HEK293 (cell line): ENCODE measurements around the gene RAB11FIP3.
"Not testable (repeated sequence)": the region's sequence is repeated elsewhere in the genome, so short reads cannot be mapped to it uniquely, and the experiment has no call there.

ENCODE experiments used
- CTCF ChIA-PET: fragments of 350-600 bp; formaldehyde crosslinking; extraction: SDS; loops from one replicate; lab custom pipeline; 2021; ENCODE audit warnings: antibody characterized with exemption; lab: Yijun Ruan, JAX
- POLR2A ChIA-PET: fragments of 300-600 bp; formaldehyde crosslinking; extraction: SDS; loops from one replicate; lab custom pipeline; 2020; ENCODE audit warnings: antibody characterized with exemption, inconsistent platforms; lab: Yijun Ruan, JAX
- H3K27ac ChIP-seq: fragments of 200-500 bp; sonication (Bioruptor generic); 2 replicates; pipeline ENCODE4 v1.5.1; 2014; ENCODE audit warnings: low read depth, low read length, control low read depth, inconsistent platforms; ENCODE audit errors: extremely low read depth
- H3K36me3 ChIP-seq, 2 experiments: fragments of 200-500 bp in 1 of 2; sonication (Bioruptor generic) in 1 of 2; 1 replicate in 1 of 2; 2 replicates in 1 of 2; pipeline ENCODE4 v1.5.1; 2014 to 2017; ENCODE audit warnings: inconsistent platforms in 2 of 2, low read length in 2 of 2; ENCODE audit not compliant: control insufficient read depth in 2 of 2, insufficient read depth in 1 of 2
- H3K4me1 ChIP-seq: fragments of 200-500 bp; sonication (Bioruptor generic); 2 replicates; pipeline ENCODE4 v1.5.1; 2014; ENCODE audit warnings: mild to moderate bottlenecking, low read length, inconsistent platforms; ENCODE audit not compliant: control insufficient read depth, insufficient read depth
- H3K4me3 ChIP-seq: 2 replicates; pipeline ENCODE4 v1.5.1; 2011; ENCODE audit warnings: low read depth, mild to moderate bottlenecking, control low read depth, low read length, moderate library complexity
- H3K9me3 ChIP-seq: fragments of 200-500 bp; sonication (Bioruptor generic); 2 replicates; pipeline ENCODE4 v1.5.1; 2014; ENCODE audit warnings: low read depth, low read length, inconsistent platforms; ENCODE audit not compliant: control insufficient read depth, insufficient read depth
- EGR2 ChIP-seq: fragments of 450-650 bp; formaldehyde crosslinking; IDR thresholded peaks from 2 replicates; pipeline ENCODE4 v1.5.1; 2016; ENCODE audit warnings: low read depth, missing biosample characterization, missing genetic modification characterization
- GLI2 ChIP-seq: fragments of 450-650 bp; formaldehyde crosslinking; IDR thresholded peaks from 2 replicates; pipeline ENCODE4; 2017; ENCODE audit warnings: missing biosample characterization, missing genetic modification characterization, low read depth, borderline replicate concordance
- OSR2 ChIP-seq: fragments of 450-650 bp; formaldehyde crosslinking; IDR thresholded peaks from 2 replicates; pipeline ENCODE4 v1.5.1; 2016; ENCODE audit warnings: missing biosample characterization, missing genetic modification characterization
- RBAK ChIP-seq: fragments of 450-650 bp; formaldehyde crosslinking; IDR thresholded peaks from 2 replicates; pipeline ENCODE4 v1.5.1; 2016; ENCODE audit warnings: missing biosample characterization, missing genetic modification characterization
- SP3 ChIP-seq: fragments of 450-650 bp; formaldehyde crosslinking; IDR thresholded peaks from 2 replicates; pipeline ENCODE4 v1.5.1; 2016; ENCODE audit warnings: missing biosample characterization, missing genetic modification characterization
- TCF7L2 ChIP-seq: IDR thresholded peaks from 2 replicates; pipeline ENCODE4 v1.6.1; 2011; ENCODE audit warnings: low read depth, mild to moderate bottlenecking, inconsistent platforms, low read length, moderate library complexity, borderline replicate concordance
- ZFP69B ChIP-seq: fragments of 450-650 bp; formaldehyde crosslinking; IDR thresholded peaks from 2 replicates; pipeline ENCODE4 v1.5.1; 2016; ENCODE audit warnings: missing biosample characterization, missing genetic modification characterization
- ZIC2 ChIP-seq: fragments of 450-650 bp; formaldehyde crosslinking; IDR thresholded peaks from 2 replicates; pipeline ENCODE4 v1.5.1; 2016; ENCODE audit warnings: missing biosample characterization, missing genetic modification characterization
- ZNF121 ChIP-seq: fragments of 450-650 bp; formaldehyde crosslinking; IDR thresholded peaks from 2 replicates; pipeline ENCODE4 v1.5.1; 2016; ENCODE audit warnings: missing biosample characterization, missing genetic modification characterization
- ZNF132 ChIP-seq: fragments of 450-650 bp; formaldehyde crosslinking; IDR thresholded peaks from 2 replicates; pipeline ENCODE4 v1.5.1; 2017; ENCODE audit warnings: missing biosample characterization, missing genetic modification characterization, borderline replicate concordance
- ZNF140 ChIP-seq: fragments of 450-650 bp; formaldehyde crosslinking; IDR thresholded peaks from 2 replicates; pipeline ENCODE4 v1.5.1; 2016; ENCODE audit warnings: missing biosample characterization, missing genetic modification characterization
- ZNF202 ChIP-seq: fragments of 450-650 bp; formaldehyde crosslinking; IDR thresholded peaks from 2 replicates; pipeline ENCODE4 v1.5.1; 2016; ENCODE audit warnings: missing biosample characterization, missing genetic modification characterization, borderline replicate concordance
- ZNF302 ChIP-seq: fragments of 450-650 bp; formaldehyde crosslinking; IDR thresholded peaks from 2 replicates; pipeline ENCODE4 v1.5.1; 2016; ENCODE audit warnings: missing biosample characterization, missing genetic modification characterization, low read depth
- ZNF366 ChIP-seq: fragments of 450-650 bp; formaldehyde crosslinking; conservative IDR thresholded peaks from 2 replicates; pipeline ENCODE4 v1.5.1; 2016; ENCODE audit warnings: missing biosample characterization, missing genetic modification characterization
- ZNF394 ChIP-seq: fragments of 450-650 bp; formaldehyde crosslinking; IDR thresholded peaks from 2 replicates; pipeline ENCODE4 v1.5.1; 2016; ENCODE audit warnings: missing biosample characterization, missing genetic modification characterization, mild to moderate bottlenecking, moderate library complexity, borderline replicate concordance
- ZNF404 ChIP-seq: fragments of 450-650 bp; formaldehyde crosslinking; IDR thresholded peaks from 2 replicates; pipeline ENCODE4 v1.5.1; 2017; ENCODE audit warnings: missing biosample characterization, missing genetic modification characterization
- ZNF433 ChIP-seq: fragments of 450-650 bp; formaldehyde crosslinking; IDR thresholded peaks from 2 replicates; pipeline ENCODE4 v1.5.1; 2016; ENCODE audit warnings: missing biosample characterization, missing genetic modification characterization, low read depth
- ZNF560 ChIP-seq: fragments of 450-650 bp; formaldehyde crosslinking; IDR thresholded peaks from 2 replicates; pipeline ENCODE4 v1.5.1; 2017; ENCODE audit warnings: missing biosample characterization, missing genetic modification characterization, borderline replicate concordance
- ZNF629 ChIP-seq: fragments of 450-650 bp; formaldehyde crosslinking; IDR thresholded peaks from 2 replicates; pipeline ENCODE4 v1.5.1; 2017; ENCODE audit warnings: missing biosample characterization, missing genetic modification characterization
- ZNF654 ChIP-seq: fragments of 450-650 bp; formaldehyde crosslinking; IDR thresholded peaks from 2 replicates; pipeline ENCODE4 v1.5.1; 2016; ENCODE audit warnings: low read depth, missing biosample characterization, missing genetic modification characterization
- ZNF664 ChIP-seq: fragments of 450-650 bp; formaldehyde crosslinking; IDR thresholded peaks from 2 replicates; pipeline ENCODE4 v1.5.1; 2016; ENCODE audit warnings: missing biosample characterization, missing genetic modification characterization
- ZXDB ChIP-seq: fragments of 450-650 bp; formaldehyde crosslinking; IDR thresholded peaks from 2 replicates; pipeline ENCODE4 v1.5.1; 2016; ENCODE audit warnings: missing biosample characterization, missing genetic modification characterization
- TF ChIP-seq, protein P1 (sequence below): fragments of 450-650 bp; IDR thresholded peaks from 2 replicates; pipeline ENCODE4 v1.5.1; 2018; ENCODE audit warnings: missing biosample characterization, mild to moderate bottlenecking, missing genetic modification characterization
- TF ChIP-seq, protein P2 (sequence below): fragments of 450-650 bp; formaldehyde crosslinking; IDR thresholded peaks from 2 replicates; pipeline ENCODE4 v1.5.1; 2016; ENCODE audit warnings: missing biosample characterization, missing genetic modification characterization
- TF ChIP-seq, protein P3 (sequence below): fragments of 450-650 bp; formaldehyde crosslinking; conservative IDR thresholded peaks from 2 replicates; pipeline ENCODE4 v1.5.1; 2016; ENCODE audit warnings: low read depth, missing biosample characterization, missing genetic modification characterization

RAB11FIP3 gene

DNA sequence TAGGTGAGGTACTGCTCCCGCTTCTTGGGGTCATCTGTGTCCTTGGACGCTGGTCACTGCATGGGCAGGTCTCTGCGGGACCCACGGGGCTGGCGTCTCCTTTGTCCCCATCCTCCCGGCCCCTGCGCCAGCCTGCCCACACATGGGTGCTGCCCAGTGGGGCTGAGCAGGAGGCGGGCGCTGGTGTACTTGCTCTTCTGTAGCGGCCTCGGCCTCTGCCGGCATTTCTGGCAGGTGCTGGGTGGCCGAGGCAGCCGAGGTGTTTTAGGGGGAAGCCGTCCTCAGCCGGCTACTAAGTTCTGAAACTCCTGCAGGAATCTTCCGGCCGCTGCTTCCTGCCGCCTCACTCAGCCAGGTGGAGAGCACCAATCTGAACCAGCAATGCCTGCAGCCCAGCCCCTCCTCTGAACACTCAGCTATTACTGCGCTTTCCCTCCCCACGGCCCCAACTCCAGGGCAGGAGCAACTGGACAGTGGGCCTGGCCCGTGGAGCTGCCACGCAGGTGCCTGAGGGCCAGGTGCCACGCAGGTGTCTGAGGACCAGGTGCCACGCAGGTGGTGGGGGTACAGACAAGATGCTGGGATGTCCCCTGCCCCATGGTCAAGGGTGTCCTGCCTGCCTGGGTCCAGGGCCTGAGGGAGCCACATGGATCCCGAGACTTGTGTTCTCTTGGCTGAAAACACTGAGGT, 13.7 kb upstream of the RAB11FIP3 start:
- ChIA-PET POLR2A (interaction anchor here (1.0 kb wide), 1 partner anchor 39 kb away, joined by 5 read pairs; no protein-coding TSS in a partner anchor), CTCF (interaction anchor here (0.6 to 1.0 kb wide), 2 partner anchors 20 to 22 kb away, joined by 3 to 6 read pairs; no protein-coding TSS in a partner anchor)
- no peak overlapping the region for H3K4me3 ChIP-seq
- H3K9me3 ChIP-seq, result no peaks in the 10 kb centered on the region
- no peaks in the 10 kb centered on the region for H3K4me1 ChIP-seq
- TF ChIP-seq ZNF132 (tag by site-specific recombination), result no peak
- TF ChIP-seq ZNF121 (tag by site-specific recombination), result no peak
- TF ChIP-seq EGR2 (tag by site-specific recombination), result no peak
- TF ChIP-seq, protein P1, sequence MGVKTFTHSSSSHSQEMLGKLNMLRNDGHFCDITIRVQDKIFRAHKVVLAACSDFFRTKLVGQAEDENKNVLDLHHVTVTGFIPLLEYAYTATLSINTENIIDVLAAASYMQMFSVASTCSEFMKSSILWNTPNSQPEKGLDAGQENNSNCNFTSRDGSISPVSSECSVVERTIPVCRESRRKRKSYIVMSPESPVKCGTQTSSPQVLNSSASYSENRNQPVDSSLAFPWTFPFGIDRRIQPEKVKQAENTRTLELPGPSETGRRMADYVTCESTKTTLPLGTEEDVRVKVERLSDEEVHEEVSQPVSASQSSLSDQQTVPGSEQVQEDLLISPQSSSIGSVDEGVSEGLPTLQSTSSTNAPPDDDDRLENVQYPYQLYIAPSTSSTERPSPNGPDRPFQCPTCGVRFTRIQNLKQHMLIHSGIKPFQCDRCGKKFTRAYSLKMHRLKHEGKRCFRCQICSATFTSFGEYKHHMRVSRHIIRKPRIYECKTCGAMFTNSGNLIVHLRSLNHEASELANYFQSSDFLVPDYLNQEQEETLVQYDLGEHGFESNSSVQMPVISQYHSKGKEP, result no peak
- TF ChIP-seq ZNF366, result no peak
- TF ChIP-seq TCF7L2, result no peak
- no peak for TF ChIP-seq GLI2 (tag by site-specific recombination)
- no peak for TF ChIP-seq OSR2 (tag by site-specific recombination)
- no peak for TF ChIP-seq RBAK (tag by site-specific recombination)
- no peak for TF ChIP-seq ZNF302 (tag by site-specific recombination)
- no peak overlapping the region for H3K27ac ChIP-seq
- H3K36me3 ChIP-seq, result peaks cover 0 to 15% of the 10 kb centered on the region in 2 experiments; a peak in 2 of 3 replicates

DNA sequence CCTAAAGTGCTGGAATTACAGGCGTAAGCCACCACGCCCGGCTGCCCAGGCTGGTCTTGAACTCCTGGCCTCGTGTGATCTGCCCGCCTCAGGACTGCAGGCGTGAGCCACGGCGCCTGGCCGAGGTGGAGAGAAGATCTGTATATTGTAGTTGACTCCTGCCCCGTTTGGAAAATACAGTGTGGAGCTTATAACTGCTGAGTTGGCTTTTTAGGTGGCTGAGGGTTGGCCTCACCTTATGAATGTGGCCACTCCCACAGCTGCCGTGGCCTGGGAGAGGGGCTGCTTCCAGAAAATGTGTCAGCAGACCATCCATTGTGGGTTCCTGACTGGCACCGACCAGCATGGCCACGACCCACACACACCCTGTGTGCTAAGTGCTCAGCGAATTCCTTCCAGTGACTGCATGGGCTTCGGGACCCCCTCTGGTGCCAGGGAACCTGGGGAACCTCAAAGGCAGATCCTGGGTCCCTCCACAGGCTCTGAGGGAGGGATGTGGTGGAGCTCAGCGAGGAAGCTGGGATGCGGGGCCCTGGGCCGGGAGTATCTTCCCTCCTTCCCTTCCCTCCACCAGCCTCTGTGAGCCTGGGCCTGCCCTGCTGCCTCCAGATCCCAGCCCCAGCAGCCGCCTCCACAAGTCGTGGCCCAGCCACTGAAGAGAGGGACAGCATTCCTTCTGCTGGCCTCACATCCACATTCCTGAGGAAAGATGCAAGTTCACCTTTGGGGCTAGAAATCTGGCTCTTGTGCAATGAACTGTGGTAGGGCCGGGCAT, 10.9 kb upstream of the RAB11FIP3 start:
- TF ChIP-seq ZFP69B (tag by site-specific recombination) (no peak), ZIC2 (tag by site-specific recombination) (no peak; the same call in 1 of the 2 replicates), ZNF629 (no peak)
- Histone ChIP-seq H3K4me3 (no peak overlapping the region), H3K27ac (no peak overlapping the region), H3K4me1 (no peaks in the 10 kb centered on the region), H3K9me3 (no peaks in the 10 kb centered on the region), H3K36me3 (peaks cover 0 to 15% of the 10 kb centered on the region in 2 experiments; a peak in 2 of 3 replicates)
- ChIA-PET CTCF (interaction anchor here (0.6 to 0.7 kb wide), 2 partner anchors 81 to 323 kb away, joined by 3 read pairs; no protein-coding TSS in a partner anchor), POLR2A (no interaction called here)

DNA sequence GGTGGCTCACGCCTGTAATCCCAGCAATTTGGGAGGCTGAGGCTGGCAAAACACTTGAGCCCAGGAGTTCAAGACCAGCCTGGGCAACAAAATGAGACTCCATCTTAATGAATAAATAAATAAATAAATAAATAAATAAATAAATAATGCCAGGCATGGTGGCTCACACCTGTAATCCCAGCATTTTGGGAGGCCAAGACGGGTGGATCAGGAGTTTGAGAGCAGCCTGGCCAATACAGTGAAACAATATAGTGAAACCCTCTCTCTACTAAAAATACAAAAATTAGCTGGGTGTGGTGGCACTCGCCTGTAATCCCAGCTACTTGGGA, 10.3 kb upstream of the RAB11FIP3 start:
- H3K36me3 ChIP-seq, result peaks cover 0 to 12% of the 10 kb centered on the region in 2 experiments; a peak in 2 of 3 replicates
- H3K4me3 ChIP-seq, CTCF ChIA-PET, H3K4me1 ChIP-seq, POLR2A ChIA-PET, H3K9me3 ChIP-seq, H3K27ac ChIP-seq: not testable (repeated sequence)
- peak; percentile 41; the same call in 1 of the 2 replicates for TF ChIP-seq ZNF202 (tag by site-specific recombination)
- TF ChIP-seq ZNF433 (tag by site-specific recombination), result peak; percentile 40; the same call in 1 of the 2 replicates
- peak; percentile 18; the same call in 1 of the 2 replicates for TF ChIP-seq ZNF654 (tag by site-specific recombination)
- 0 out of 2 replicates have a peak, but pooled peaks have one; percentile 23 for TF ChIP-seq SP3 (tag by site-specific recombination)
- peak; percentile 63; the same call in 1 of the 2 replicates for TF ChIP-seq ZNF140 (tag by site-specific recombination)
- TF ChIP-seq, protein P2, sequence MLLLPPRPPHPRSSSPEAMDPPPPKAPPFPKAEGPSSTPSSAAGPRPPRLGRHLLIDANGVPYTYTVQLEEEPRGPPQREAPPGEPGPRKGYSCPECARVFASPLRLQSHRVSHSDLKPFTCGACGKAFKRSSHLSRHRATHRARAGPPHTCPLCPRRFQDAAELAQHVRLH (tag by site-specific recombination), result 0 out of 2 replicates have a peak, but pooled peaks have one; percentile 22
- TF ChIP-seq ZNF394, result peak; percentile 89
- TF ChIP-seq ZXDB, result 0 out of 2 replicates have a peak, but pooled peaks have one; percentile 37
- TF ChIP-seq, protein P3, sequence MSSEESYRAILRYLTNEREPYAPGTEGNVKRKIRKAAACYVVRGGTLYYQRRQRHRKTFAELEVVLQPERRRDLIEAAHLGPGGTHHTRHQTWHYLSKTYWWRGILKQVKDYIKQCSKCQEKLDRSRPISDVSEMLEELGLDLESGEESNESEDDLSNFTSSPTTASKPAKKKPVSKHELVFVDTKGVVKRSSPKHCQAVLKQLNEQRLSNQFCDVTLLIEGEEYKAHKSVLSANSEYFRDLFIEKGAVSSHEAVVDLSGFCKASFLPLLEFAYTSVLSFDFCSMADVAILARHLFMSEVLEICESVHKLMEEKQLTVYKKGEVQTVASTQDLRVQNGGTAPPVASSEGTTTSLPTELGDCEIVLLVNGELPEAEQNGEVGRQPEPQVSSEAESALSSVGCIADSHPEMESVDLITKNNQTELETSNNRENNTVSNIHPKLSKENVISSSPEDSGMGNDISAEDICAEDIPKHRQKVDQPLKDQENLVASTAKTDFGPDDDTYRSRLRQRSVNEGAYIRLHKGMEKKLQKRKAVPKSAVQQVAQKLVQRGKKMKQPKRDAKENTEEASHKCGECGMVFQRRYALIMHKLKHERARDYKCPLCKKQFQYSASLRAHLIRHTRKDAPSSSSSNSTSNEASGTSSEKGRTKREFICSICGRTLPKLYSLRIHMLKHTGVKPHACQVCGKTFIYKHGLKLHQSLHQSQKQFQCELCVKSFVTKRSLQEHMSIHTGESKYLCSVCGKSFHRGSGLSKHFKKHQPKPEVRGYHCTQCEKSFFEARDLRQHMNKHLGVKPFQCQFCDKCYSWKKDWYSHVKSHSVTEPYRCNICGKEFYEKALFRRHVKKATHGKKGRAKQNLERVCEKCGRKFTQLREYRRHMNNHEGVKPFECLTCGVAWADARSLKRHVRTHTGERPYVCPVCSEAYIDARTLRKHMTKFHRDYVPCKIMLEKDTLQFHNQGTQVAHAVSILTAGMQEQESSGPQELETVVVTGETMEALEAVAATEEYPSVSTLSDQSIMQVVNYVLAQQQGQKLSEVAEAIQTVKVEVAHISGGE (tag by site-specific recombination), result peak; percentile 56; the same call in 1 of the 2 replicates
- peak; percentile 46; the same call in 1 of the 2 replicates for TF ChIP-seq ZNF664 (tag by site-specific recombination)
- TF ChIP-seq ZNF560 (tag by site-specific recombination), result 0 out of 2 replicates have a peak, but pooled peaks have one; percentile 18
- 0 out of 2 replicates have a peak, but pooled peaks have one; percentile 32 for TF ChIP-seq RBAK (tag by site-specific recombination)
- 0 out of 2 replicates have a peak, but pooled peaks have one; percentile 33 for TF ChIP-seq ZNF404 (tag by site-specific recombination)
